H1 (cell line): Measurements from ENCODE around the gene ZBTB38. TPM values are rescaled to one million over a fixed set of nuclear protein-coding genes. Genes with fewer than 3 reads are reported as not detected.

ENCODE experiments used
- CTCF ChIA-PET: fragments of 300-600 bp; sonication (Branson Sonifier 250); formaldehyde crosslinking; loops from one replicate; lab custom pipeline; 2021; ENCODE audit not compliant: partially characterized antibody; lab: Charles Lee
- POLR2A ChIA-PET: fragments of 300-600 bp; sonication (Branson Sonifier 250); formaldehyde crosslinking; loops from one replicate; lab custom pipeline; 2021; ENCODE audit warnings: inconsistent platforms; ENCODE audit not compliant: partially characterized antibody; lab: Charles Lee
- DNase-seq, 2 experiments: peaks; one replicate each; pipeline versions ENCODE4 v3.0.0 to v3.0.0-alpha.2; 2010 to 2022; ENCODE audit warnings: low spot score in 2 of 2, low read depth in 1 of 2, mixed read lengths in 1 of 2
- FAIRE-seq: peaks from 2 replicates; lab custom pipeline; 2011; peaks lifted over from hg19 to GRCh38; lab: Jason Lieb, UNC
- H2AFZ ChIP-seq: 2 replicates; pipeline ENCODE4 v1.8.1; 2012; ENCODE audit warnings: low read length, inconsistent platforms
- H2AK5ac ChIP-seq: 2 replicates; pipeline ENCODE4 v1.6.1; 2013; ENCODE audit warnings: low read depth, low read length
- H2BK120ac ChIP-seq: replicated peaks from 2 replicates; pipeline ENCODE3; 2013; ENCODE audit warnings: low read depth, low read length, inconsistent platforms
- H2BK12ac ChIP-seq: 2 replicates; pipeline ENCODE4 v1.6.1; 2013; ENCODE audit warnings: low read depth, low read length
- H2BK15ac ChIP-seq: 2 replicates; pipeline ENCODE4 v1.6.1; 2013; ENCODE audit warnings: low read length
- H2BK20ac ChIP-seq: 2 replicates; pipeline ENCODE4 v1.6.1; 2013; ENCODE audit warnings: low read length
- H2BK5ac ChIP-seq: 2 replicates; pipeline ENCODE4 v1.6.1; 2013; ENCODE audit warnings: low read depth, low read length
- H3K14ac ChIP-seq: 2 replicates; pipeline ENCODE4 v1.6.1; 2013; ENCODE audit warnings: inconsistent platforms; ENCODE audit not compliant: insufficient read length
- H3K18ac ChIP-seq: 2 replicates; pipeline ENCODE4 v1.6.1; 2013; ENCODE audit warnings: low read length; ENCODE audit errors: extremely low read depth
- H3K23ac ChIP-seq: 2 replicates; pipeline ENCODE4 v1.6.1; 2013; ENCODE audit warnings: inconsistent platforms; ENCODE audit not compliant: insufficient read length
- H3K23me2 ChIP-seq: 2 replicates; pipeline ENCODE4 v1.6.1; 2013; ENCODE audit warnings: low read depth, low read length
- H3K27ac ChIP-seq: 2 replicates; pipeline ENCODE4 v1.6.1; 2011; ENCODE audit warnings: low read depth, low read length, inconsistent platforms
- H3K27me3 ChIP-seq, 4 experiments: replicated peaks in 1 of 4; 1 replicate in 1 of 4; 2 replicates in 3 of 4; pipeline versions ENCODE4 v1.6.1 to v1.8.1; 2011 to 2013; ENCODE audit warnings: low read length in 3 of 4, mild to moderate bottlenecking in 3 of 4, inconsistent platforms in 2 of 4, mixed read lengths in 2 of 4, moderate library complexity in 1 of 4; ENCODE audit not compliant: control insufficient read depth in 3 of 4, insufficient read depth in 3 of 4; ENCODE audit errors: extremely low read depth in 1 of 4
- H3K36me3 ChIP-seq, 4 experiments: 2 replicates each; pipeline versions ENCODE4 v1.6.1 to v1.8.1; 2011 to 2013; ENCODE audit warnings: mild to moderate bottlenecking in 4 of 4, low read length in 3 of 4, moderate library complexity in 2 of 4, control low read depth in 1 of 4, inconsistent platforms in 1 of 4; ENCODE audit not compliant: insufficient read depth in 4 of 4, control insufficient read depth in 2 of 4
- H3K4ac ChIP-seq: replicated peaks from 2 replicates; pipeline ENCODE3; 2013; ENCODE audit warnings: low read length, low read depth, mixed read lengths, inconsistent platforms; ENCODE audit not compliant: insufficient read length
- H3K4me1 ChIP-seq, 4 experiments: replicated peaks in 1 of 4; 1 replicate in 1 of 4; 2 replicates in 3 of 4; pipeline versions ENCODE4 v1.6.1 to v1.8.1; 2011 to 2013; ENCODE audit warnings: low read length in 3 of 4, inconsistent platforms in 2 of 4, mixed read lengths in 1 of 4; ENCODE audit not compliant: insufficient read depth in 4 of 4, control insufficient read depth in 3 of 4
- H3K4me2 ChIP-seq, 2 experiments: 2 replicates each; pipeline versions ENCODE4 v1.6.1 to v1.8.1; 2011 to 2013; ENCODE audit warnings: low read depth in 2 of 2, low read length in 2 of 2, control low read depth in 1 of 2, inconsistent platforms in 1 of 2, mild to moderate bottlenecking in 1 of 2; ENCODE audit not compliant: insufficient read depth in 1 of 2
- H3K4me3 ChIP-seq, 4 experiments: fragments of 200-600, 300-600 bp in 1 of 4; sonication (generic), shearing (Covaris generic), sonication (Bioruptor Twin) in 1 of 4; 2 replicates each; pipeline versions ENCODE4 v1.5.1 to v1.8.1; 2011 to 2016; ENCODE audit warnings: low read length in 4 of 4, low read depth in 3 of 4, control low read depth in 2 of 4, inconsistent platforms in 2 of 4, mild to moderate bottlenecking in 2 of 4, mixed read lengths in 1 of 4, moderate library complexity in 1 of 4; ENCODE audit not compliant: insufficient read depth in 2 of 4; ENCODE audit errors: extremely low read depth in 1 of 4
- H3K56ac ChIP-seq: replicated peaks from 2 replicates; pipeline ENCODE3; 2013; ENCODE audit warnings: low read depth, mild to moderate bottlenecking, mixed read lengths, low read length, inconsistent platforms; ENCODE audit not compliant: insufficient read length
- H3K79me1 ChIP-seq: 2 replicates; pipeline ENCODE4 v1.6.1; 2013; ENCODE audit warnings: low read depth, low read length, control low read depth
- H3K79me2 ChIP-seq, 2 experiments: 2 replicates each; pipeline versions ENCODE4 v1.6.1 to v1.8.1; 2012 to 2013; ENCODE audit warnings: low read length in 2 of 2, mild to moderate bottlenecking in 2 of 2, inconsistent platforms in 1 of 2; ENCODE audit not compliant: insufficient read depth in 2 of 2, control insufficient read depth in 1 of 2
- H3K9ac ChIP-seq, 4 experiments: replicated peaks in 1 of 4; 1 replicate in 1 of 4; 2 replicates in 3 of 4; pipeline versions ENCODE4 v1.6.1 to v1.8.1; 2011 to 2013; ENCODE audit warnings: low read depth in 3 of 4, low read length in 3 of 4, control low read depth in 2 of 4, mild to moderate bottlenecking in 2 of 4, moderate library complexity in 2 of 4, inconsistent platforms in 1 of 4; ENCODE audit errors: extremely low read depth in 1 of 4
- H3K9me3 ChIP-seq, 2 experiments: 2 replicates each; pipeline versions ENCODE4 v1.6.1 to v1.8.1; 2012 to 2013; ENCODE audit warnings: mild to moderate bottlenecking in 2 of 2, moderate library complexity in 2 of 2, control low read depth in 1 of 2, inconsistent platforms in 1 of 2, low read depth in 1 of 2, low read length in 1 of 2, mixed read lengths in 1 of 2; ENCODE audit not compliant: insufficient read depth in 2 of 2
- H4K20me1 ChIP-seq, 2 experiments: replicated peaks in 1 of 2; 2 replicates each; pipeline versions ENCODE3 to v1.8.1; 2011 to 2013; ENCODE audit warnings: inconsistent platforms in 2 of 2, low read length in 2 of 2, mild to moderate bottlenecking in 1 of 2; ENCODE audit not compliant: insufficient read depth in 2 of 2, control insufficient read depth in 1 of 2
- H4K5ac ChIP-seq: 2 replicates; pipeline ENCODE4 v1.6.1; 2013; ENCODE audit warnings: low read length, low read depth, mixed read lengths, inconsistent platforms; ENCODE audit not compliant: insufficient read length
- H4K8ac ChIP-seq: 2 replicates; pipeline ENCODE4 v1.8.0; 2013; ENCODE audit warnings: mild to moderate bottlenecking, moderate library complexity, low read length, inconsistent platforms; ENCODE audit not compliant: insufficient read depth; ENCODE audit errors: extremely low read depth
- H4K91ac ChIP-seq: replicated peaks from 2 replicates; pipeline ENCODE3; 2013; ENCODE audit warnings: low read length, mixed read lengths, inconsistent platforms; ENCODE audit not compliant: insufficient read length
- BCL11A ChIP-seq, 2 experiments: IDR thresholded peaks; one replicate each; pipeline ENCODE4 v1.6.1; 2011; ENCODE audit warnings: low read depth in 2 of 2, low read length in 2 of 2, mild to moderate bottlenecking in 2 of 2
- CHD2 ChIP-seq: IDR thresholded peaks from 2 replicates; pipeline ENCODE4 v1.6.1; 2012; ENCODE audit warnings: low read length, improper control_type of control experiment
- EP300 ChIP-seq, 2 experiments: IDR thresholded peaks; 1 replicate in 1 of 2; 2 replicates in 1 of 2; pipeline ENCODE4 v1.6.1; 2011 to 2012; ENCODE audit warnings: low read depth in 2 of 2, low read length in 2 of 2, mild to moderate bottlenecking in 2 of 2, borderline replicate concordance in 1 of 2, inconsistent platforms in 1 of 2, moderate library complexity in 1 of 2
- FOSL1 ChIP-seq: IDR thresholded peaks from 2 replicates; pipeline ENCODE4 v1.6.1; 2011; ENCODE audit warnings: mild to moderate bottlenecking, low read depth, low read length, moderate library complexity; ENCODE audit not compliant: insufficient read depth
- GTF2F1 ChIP-seq: IDR thresholded peaks from 2 replicates; pipeline ENCODE4 v1.6.1; 2012; ENCODE audit warnings: low read depth, low read length, improper control_type of control experiment, borderline replicate concordance
- HDAC6 ChIP-seq: IDR thresholded peaks from one replicate; pipeline ENCODE4 v1.7.1; 2012; ENCODE audit warnings: low read depth, mild to moderate bottlenecking, inconsistent platforms, low read length, moderate library complexity
- JUND ChIP-seq: IDR thresholded peaks from 2 replicates; pipeline ENCODE4 v1.6.1; 2011; ENCODE audit warnings: mild to moderate bottlenecking, improper control_type of control experiment, low read length
- WGBS, 2 experiments: shearing (Covaris generic) in 1 of 2; methylation state at CpG; one replicate each; pipeline versions ENCODE4 v1.1.6 to v1.1.7; 2013 to 2015; ENCODE audit warnings: low lambda C conversion rate in 2 of 2, mixed read lengths in 2 of 2, inconsistent platforms in 1 of 2, low coverage in 1 of 2, missing lambda C conversion rate in 1 of 2; ENCODE audit not compliant: insufficient replicate concordance in 2 of 2, insufficient coverage in 1 of 2, insufficient read length in 1 of 2; ENCODE audit errors: extremely low coverage in 1 of 2, missing lambda C conversion rate in 1 of 2; 5-methylcytosine and 5-hydroxymethylcytosine counted together
- polyA plus RNA-seq, 7 experiments: library from polyadenylated mRNA; depleted of rRNA in 3 of 7; stranded (reverse) in 5 of 7; unstranded in 2 of 7; fragments of >200 nt in 5 of 7; fragments of 200-250 nt in 2 of 7; gene quantifications; 1 replicate in 5 of 7; 2 replicates in 1 of 7; 4 replicates in 1 of 7; pipeline versions ENCODE4 v1.2.1 to v1.2.3, GENCODE V29; 2011 to 2013; ENCODE audit warnings: missing spikeins in 2 of 7, mixed read lengths in 2 of 7
- total RNA-seq: library from RNA; stranded (reverse); fragmentation: NEBNext Ultra II Directional; extraction: Animal tissue kit (Norgen Biotek cat#: 25700); gene quantifications from 2 replicates; pipeline ENCODE4 v1.2.1, GENCODE V29; 2021

ZBTB38 gene
- total and polyA plus RNA-seq, 2 of the 8 experiments (the other 6 are each of a cell fraction or from before 2014, with no cell fraction given) = 4.4 to 10.5 TPM

DNA sequence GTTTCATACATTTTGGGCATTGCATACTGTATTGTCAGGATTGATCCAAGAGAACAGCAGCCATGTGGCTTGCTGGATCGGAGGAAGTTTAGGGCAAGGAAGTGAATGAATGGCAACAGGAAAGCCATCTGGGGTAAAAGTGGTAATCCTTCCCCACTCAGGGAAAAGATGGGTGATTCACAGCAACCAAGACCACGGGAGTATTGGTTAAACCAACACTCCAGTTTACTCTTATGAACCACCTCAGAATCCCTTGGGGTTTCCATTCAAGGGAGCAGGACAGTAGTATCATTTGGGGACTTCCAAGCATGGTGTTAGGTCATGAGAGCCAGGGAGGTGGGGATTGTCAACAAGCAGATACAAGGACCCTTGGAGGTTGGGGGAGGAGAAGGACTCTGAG lies 25.2 kb upstream of the ZBTB38 start:
- Histone ChIP-seq H3K27ac (no peak overlapping the region), H2BK5ac (no peak overlapping the region), H3K27me3 (no peaks in the 10 kb centered on the region), H3K4me2 (no peak overlapping the region), H3K79me2 (no peaks in the 10 kb centered on the region), H3K9me3 (no peaks in the 10 kb centered on the region), H3K79me1 (no peaks in the 10 kb centered on the region), H2BK120ac (no peak overlapping the region), H3K4me1 (no peaks in the 10 kb centered on the region), H3K18ac (no peak overlapping the region), H3K4me3 (no peak overlapping the region), H2AFZ (0 out of 2 replicates have a peak overlapping the region, but pooled peaks have one; percentile 27), H2BK12ac (no peak overlapping the region), H3K14ac (no peak overlapping the region), H2BK20ac (no peak overlapping the region), H4K5ac (no peak overlapping the region), H4K20me1 (no peaks in the 10 kb centered on the region)
- CTCF ChIA-PET = interaction anchor here (0.8 to 0.9 kb wide), 3 partner anchors 16 to 301 kb away, joined by 3 to 5 read pairs (median 3); no protein-coding TSS in a partner anchor
- FAIRE-seq (no peak), DNase-seq (no peak)
- POLR2A ChIA-PET = no interaction called here
- TF ChIP-seq FOSL1 (no peak), CHD2 (no peak), BCL11A (IDR thresholded peaks at IDR 0.05; ENCODE audit: low read depth in 2 of 2, low read length in 2 of 2) (no peak), JUND (no peak), GTF2F1 (no peak), EP300 (IDR thresholded peaks at IDR 0.05; ENCODE audit: borderline replicate concordance in 1 of 2, low read depth in 2 of 2, low read length in 2 of 2) (no peak), HDAC6 (no peak)
- TF ChIP-seq, all 59 proteins: peak for 0
- Histone ChIP-seq H3K4ac (no peak overlapping the region), H3K23me2 (no peaks in the 10 kb centered on the region), H3K9ac (no peak overlapping the region), H4K8ac (no peak overlapping the region), H3K23ac (no peak overlapping the region), H4K91ac (no peak overlapping the region), H3K36me3 (no peaks in the 10 kb centered on the region), H2BK15ac (no peak overlapping the region), H3K56ac (no peak overlapping the region), H2AK5ac (no peak overlapping the region)
- WGBS, 2 experiments = 93% methylated on average over 2 of the region's 2 CpGs; no CpG with 5 or more reads in 1 of the 2 experiments
